Measurements from ENCODE around the gene SLC44A5. TPM values are rescaled to one million over a fixed set of nuclear protein-coding genes. Genes with fewer than 3 reads are reported as not detected.

SLC44A5 gene
- total and polyA plus RNA-seq, 5 donors from 2014 or later = 1.3 to 2.3 (median 1.5) TPM; not detected in 1

- H3K4me3 Mint-ChIP-seq = no peak overlapping the region
- H3K9me3 Mint-ChIP-seq = peaks cover 0 to 3% (median 0%) of the 10 kb centered on the region in 7 donors
- no peak overlapping the region for H3K27ac Mint-ChIP-seq
- no peaks in the 10 kb centered on the region for H3K4me1 Mint-ChIP-seq
- Histone ChIP-seq H3K9me3 (ENCODE audit: control insufficient read depth in 2 of 2, low read length in 2 of 2) (no peaks in the 10 kb centered on the region), H3K27me3 (ENCODE audit: control insufficient read depth, insufficient read depth, low read length) (no peaks in the 10 kb centered on the region), H3K27ac (ENCODE audit: insufficient read depth, low read length, poor library complexity, severe bottlenecking) (no peak overlapping the region), H3K4me1 (ENCODE audit: control insufficient read depth, insufficient read depth, low read length, poor library complexity, severe bottlenecking) (no peaks in the 10 kb centered on the region), H3K4me3 (ENCODE audit: low read depth, low read length) (no peak overlapping the region), H3K36me3 (ENCODE audit: control insufficient read depth, insufficient read depth, low read length) (no peaks in the 10 kb centered on the region)
- no peak for ATAC-seq (ENCODE audit: low read depth in 2 of 2)
- no peaks in the 10 kb centered on the region for H3K27me3 Mint-ChIP-seq
- H3K36me3 Mint-ChIP-seq = no peaks in the 10 kb centered on the region
- DNase-seq = no peak
Measured at GRCh38 chr1:75533085-75533484, 77.8 kb downstream of the SLC44A5 start.

- Mint-ChIP-seq H3K36me3 (no peaks in the 10 kb centered on the region), H3K27me3 (no peaks in the 10 kb centered on the region), H3K9me3 (no peaks in the 10 kb centered on the region), H3K4me1 (no peaks in the 10 kb centered on the region), H3K27ac (no peak overlapping the region), H3K4me3 (no peak overlapping the region)
- DNase-seq = no peak
- H3K36me3 ChIP-seq (ENCODE audit: control insufficient read depth, insufficient read depth, low read length) = no peaks in the 10 kb centered on the region
- H3K9me3 ChIP-seq (ENCODE audit: control insufficient read depth in 2 of 2, low read length in 2 of 2) = no peaks in the 10 kb centered on the region
- ATAC-seq (ENCODE audit: low read depth in 2 of 2) = no peak
- no peaks in the 10 kb centered on the region for H3K27me3 ChIP-seq (ENCODE audit: control insufficient read depth, insufficient read depth, low read length)
- H3K4me1 ChIP-seq (ENCODE audit: control insufficient read depth, insufficient read depth, low read length, poor library complexity, severe bottlenecking) = no peaks in the 10 kb centered on the region
- H3K27ac ChIP-seq (ENCODE audit: insufficient read depth, low read length, poor library complexity, severe bottlenecking) = no peak overlapping the region
- H3K4me3 ChIP-seq (ENCODE audit: low read depth, low read length) = no peak overlapping the region
Measured at GRCh38 chr1:75531570-75531969, 79.3 kb downstream of the SLC44A5 start.

DNA sequence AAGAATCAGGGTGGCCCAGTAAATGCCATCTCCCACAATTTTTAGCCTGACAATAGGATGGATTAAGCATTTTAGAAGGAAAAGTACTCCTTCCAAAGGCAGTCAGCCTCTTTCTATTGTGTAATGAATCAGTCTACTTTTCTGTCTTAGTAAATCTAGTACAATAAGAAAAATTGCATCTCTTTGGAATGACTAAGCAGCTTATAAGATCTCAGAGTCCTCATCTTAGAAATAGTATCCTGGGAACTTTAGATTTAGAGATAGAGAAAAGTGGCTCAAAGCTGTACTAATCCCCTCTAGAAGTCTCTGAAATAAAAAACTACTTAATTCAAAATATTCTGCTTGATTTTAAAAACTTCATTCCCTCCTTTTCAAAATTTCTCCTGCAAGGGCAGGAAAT, 81.4 kb downstream of the SLC44A5 start:
- H3K27me3 Mint-ChIP-seq = no peaks in the 10 kb centered on the region
- ATAC-seq (ENCODE audit: low read depth in 2 of 2) = no peak

GRCh38 chr1:75528001-75528400, 82.9 kb downstream of the SLC44A5 start:
- Histone ChIP-seq H3K4me1 (ENCODE audit: control insufficient read depth, insufficient read depth, low read length, poor library complexity, severe bottlenecking) (no peaks in the 10 kb centered on the region), H3K4me3 (ENCODE audit: low read depth, low read length) (no peak overlapping the region), H3K27me3 (ENCODE audit: control insufficient read depth, insufficient read depth, low read length) (no peaks in the 10 kb centered on the region), H3K27ac (ENCODE audit: insufficient read depth, low read length, poor library complexity, severe bottlenecking) (no peak overlapping the region), H3K36me3 (ENCODE audit: control insufficient read depth, insufficient read depth, low read length) (no peaks in the 10 kb centered on the region), H3K9me3 (ENCODE audit: control insufficient read depth in 2 of 2, low read length in 2 of 2) (no peaks in the 10 kb centered on the region)
- Mint-ChIP-seq H3K27ac (no peak overlapping the region), H3K36me3 (no peaks in the 10 kb centered on the region), H3K27me3 (no peaks in the 10 kb centered on the region), H3K4me3 (no peak overlapping the region), H3K9me3 (peaks cover 0 to 2% (median 0%) of the 10 kb centered on the region in 7 donors), H3K4me1 (no peaks in the 10 kb centered on the region)
- ATAC-seq (ENCODE audit: low read depth in 2 of 2) (no peak), DNase-seq (no peak)

More for the DNA sequence above, 81.4 kb downstream of the SLC44A5 start:
- Mint-ChIP-seq H3K9me3 (no peaks in the 10 kb centered on the region), H3K4me1 (no peaks in the 10 kb centered on the region), H3K36me3 (no peaks in the 10 kb centered on the region), H3K4me3 (no peak overlapping the region), H3K27ac (no peak overlapping the region)
- no peak for DNase-seq
- no peak overlapping the region for H3K27ac ChIP-seq (ENCODE audit: insufficient read depth, low read length, poor library complexity, severe bottlenecking)
- no peaks in the 10 kb centered on the region for H3K27me3 ChIP-seq (ENCODE audit: control insufficient read depth, insufficient read depth, low read length)
- no peaks in the 10 kb centered on the region for H3K9me3 ChIP-seq (ENCODE audit: control insufficient read depth in 2 of 2, low read length in 2 of 2)
- H3K4me3 ChIP-seq (ENCODE audit: low read depth, low read length) = no peak overlapping the region
- no peaks in the 10 kb centered on the region for H3K4me1 ChIP-seq (ENCODE audit: control insufficient read depth, insufficient read depth, low read length, poor library complexity, severe bottlenecking)
- no peaks in the 10 kb centered on the region for H3K36me3 ChIP-seq (ENCODE audit: control insufficient read depth, insufficient read depth, low read length)

GRCh38 chr1:75522389-75522788, 88.5 kb downstream of the SLC44A5 start:
- no peaks in the 10 kb centered on the region for H3K27me3 Mint-ChIP-seq

DNA sequence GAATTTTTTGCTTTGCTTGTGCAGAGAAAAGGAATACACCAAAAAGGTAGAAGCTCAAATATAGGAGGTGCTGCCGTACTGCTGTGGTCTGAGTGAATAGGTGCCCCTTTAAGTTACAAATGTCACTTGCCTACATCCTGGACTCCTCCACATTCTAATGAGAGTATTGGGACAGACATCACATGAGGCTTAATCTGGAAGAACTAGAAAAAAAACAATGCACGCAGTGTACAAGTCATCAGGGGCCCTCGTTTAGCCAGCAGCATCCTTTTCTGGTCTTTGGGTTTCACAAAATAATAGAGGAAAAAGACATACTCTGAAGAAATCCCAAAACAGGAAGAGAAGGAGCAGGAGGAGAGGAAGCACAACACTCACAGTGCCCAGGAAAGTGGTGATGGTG, 89.3 kb downstream of the SLC44A5 start:
- Histone ChIP-seq H3K4me1 (ENCODE audit: control insufficient read depth, insufficient read depth, low read length, poor library complexity, severe bottlenecking) (no peaks in the 10 kb centered on the region), H3K27ac (ENCODE audit: insufficient read depth, low read length, poor library complexity, severe bottlenecking) (no peak overlapping the region), H3K36me3 (ENCODE audit: control insufficient read depth, insufficient read depth, low read length) (no peaks in the 10 kb centered on the region), H3K9me3 (ENCODE audit: control insufficient read depth in 2 of 2, low read length in 2 of 2) (peaks cover 0 to 2% of the 10 kb centered on the region in 2 experiments), H3K4me3 (ENCODE audit: low read depth, low read length) (no peak overlapping the region), H3K27me3 (ENCODE audit: control insufficient read depth, insufficient read depth, low read length) (no peaks in the 10 kb centered on the region)
- Mint-ChIP-seq H3K4me1 (no peaks in the 10 kb centered on the region), H3K4me3 (no peak overlapping the region), H3K27me3 (no peaks in the 10 kb centered on the region), H3K27ac (no peak overlapping the region), H3K36me3 (no peaks in the 10 kb centered on the region), H3K9me3 (peaks cover 0 to 4% (median 1%) of the 10 kb centered on the region in 7 donors)
- DNase-seq (no peak), ATAC-seq (ENCODE audit: low read depth in 2 of 2) (no peak)

More at GRCh38 chr1:75522389-75522788, 88.5 kb downstream of the SLC44A5 start:
- peaks cover 0 to 2% of the 10 kb centered on the region in 2 experiments for H3K9me3 ChIP-seq (ENCODE audit: control insufficient read depth in 2 of 2, low read length in 2 of 2)
- no peak overlapping the region for H3K4me3 Mint-ChIP-seq
- H3K36me3 ChIP-seq (ENCODE audit: control insufficient read depth, insufficient read depth, low read length) = no peaks in the 10 kb centered on the region
- peaks cover 0 to 4% (median 0%) of the 10 kb centered on the region in 7 donors for H3K9me3 Mint-ChIP-seq
- no peaks in the 10 kb centered on the region for H3K4me1 ChIP-seq (ENCODE audit: control insufficient read depth, insufficient read depth, low read length, poor library complexity, severe bottlenecking)
- ATAC-seq (ENCODE audit: low read depth in 2 of 2) (no peak), DNase-seq (no peak)
- H3K27me3 ChIP-seq (ENCODE audit: control insufficient read depth, insufficient read depth, low read length) = no peaks in the 10 kb centered on the region
- H3K27ac ChIP-seq (ENCODE audit: insufficient read depth, low read length, poor library complexity, severe bottlenecking) = no peak overlapping the region
- H3K27ac Mint-ChIP-seq = no peak overlapping the region
- H3K4me1 Mint-ChIP-seq = no peaks in the 10 kb centered on the region
- no peaks in the 10 kb centered on the region for H3K36me3 Mint-ChIP-seq
- no peak overlapping the region for H3K4me3 ChIP-seq (ENCODE audit: low read depth, low read length)

- ATAC-seq (ENCODE audit: low read depth in 2 of 2) (no peak), DNase-seq (no peak)
- peaks cover 0 to 4% (median 1%) of the 10 kb centered on the region in 7 donors for H3K9me3 Mint-ChIP-seq
- no peak overlapping the region for H3K27ac Mint-ChIP-seq
- H3K36me3 ChIP-seq (ENCODE audit: control insufficient read depth, insufficient read depth, low read length) = no peaks in the 10 kb centered on the region
- peaks cover 0 to 2% of the 10 kb centered on the region in 2 experiments for H3K9me3 ChIP-seq (ENCODE audit: control insufficient read depth in 2 of 2, low read length in 2 of 2)
- no peaks in the 10 kb centered on the region for H3K36me3 Mint-ChIP-seq
- H3K4me1 Mint-ChIP-seq = no peaks in the 10 kb centered on the region
- H3K4me3 ChIP-seq (ENCODE audit: low read depth, low read length) = no peak overlapping the region
- no peak overlapping the region for H3K4me3 Mint-ChIP-seq
- no peaks in the 10 kb centered on the region for H3K27me3 Mint-ChIP-seq
- no peak overlapping the region for H3K27ac ChIP-seq (ENCODE audit: insufficient read depth, low read length, poor library complexity, severe bottlenecking)
- no peaks in the 10 kb centered on the region for H3K4me1 ChIP-seq (ENCODE audit: control insufficient read depth, insufficient read depth, low read length, poor library complexity, severe bottlenecking)
- H3K27me3 ChIP-seq (ENCODE audit: control insufficient read depth, insufficient read depth, low read length) = no peaks in the 10 kb centered on the region
Measured at GRCh38 chr1:75520862-75521475, 89.9 kb downstream of the SLC44A5 start.

All from CD4-positive, CD25-positive, alpha-beta regulatory T cell (primary cell).